H1 (cell line): Measurements from ENCODE around the gene IRAG1. TPM values are rescaled to one million over a fixed set of nuclear protein-coding genes. Genes with fewer than 3 reads are reported as not detected.

Experiments used
- CTCF ChIA-PET: fragments of 300-600 bp; sonication (Branson Sonifier 250); formaldehyde crosslinking; loops from one replicate; lab custom pipeline; 2021; ENCODE audit not compliant: partially characterized antibody; lab: Charles Lee
- POLR2A ChIA-PET: fragments of 300-600 bp; sonication (Branson Sonifier 250); formaldehyde crosslinking; loops from one replicate; lab custom pipeline; 2021; ENCODE audit warnings: inconsistent platforms; ENCODE audit not compliant: partially characterized antibody; lab: Charles Lee
- DNase-seq, 2 experiments: peaks; one replicate each; pipeline versions ENCODE4 v3.0.0 to v3.0.0-alpha.2; 2010 to 2022; ENCODE audit warnings: low spot score in 2 of 2, low read depth in 1 of 2, mixed read lengths in 1 of 2
- FAIRE-seq: peaks from 2 replicates; lab custom pipeline; 2011; peaks lifted over from hg19 to GRCh38; lab: Jason Lieb, UNC
- H2AFZ ChIP-seq: 2 replicates; pipeline ENCODE4 v1.8.1; 2012; ENCODE audit warnings: low read length, inconsistent platforms
- H2AK5ac ChIP-seq: 2 replicates; pipeline ENCODE4 v1.6.1; 2013; ENCODE audit warnings: low read depth, low read length
- H2BK120ac ChIP-seq: replicated peaks from 2 replicates; pipeline ENCODE3; 2013; ENCODE audit warnings: low read depth, low read length, inconsistent platforms
- H2BK12ac ChIP-seq: 2 replicates; pipeline ENCODE4 v1.6.1; 2013; ENCODE audit warnings: low read depth, low read length
- H2BK15ac ChIP-seq: 2 replicates; pipeline ENCODE4 v1.6.1; 2013; ENCODE audit warnings: low read length
- H2BK20ac ChIP-seq: 2 replicates; pipeline ENCODE4 v1.6.1; 2013; ENCODE audit warnings: low read length
- H2BK5ac ChIP-seq: 2 replicates; pipeline ENCODE4 v1.6.1; 2013; ENCODE audit warnings: low read depth, low read length
- H3K14ac ChIP-seq: 2 replicates; pipeline ENCODE4 v1.6.1; 2013; ENCODE audit warnings: inconsistent platforms; ENCODE audit not compliant: insufficient read length
- H3K18ac ChIP-seq: 2 replicates; pipeline ENCODE4 v1.6.1; 2013; ENCODE audit warnings: low read length; ENCODE audit errors: extremely low read depth
- H3K23ac ChIP-seq: 2 replicates; pipeline ENCODE4 v1.6.1; 2013; ENCODE audit warnings: inconsistent platforms; ENCODE audit not compliant: insufficient read length
- H3K23me2 ChIP-seq: 2 replicates; pipeline ENCODE4 v1.6.1; 2013; ENCODE audit warnings: low read depth, low read length
- H3K27ac ChIP-seq: 2 replicates; pipeline ENCODE4 v1.6.1; 2011; ENCODE audit warnings: low read depth, low read length, inconsistent platforms
- H3K27me3 ChIP-seq, 4 experiments: replicated peaks in 1 of 4; 1 replicate in 1 of 4; 2 replicates in 3 of 4; pipeline versions ENCODE4 v1.6.1 to v1.8.1; 2011 to 2013; ENCODE audit warnings: low read length in 3 of 4, mild to moderate bottlenecking in 3 of 4, inconsistent platforms in 2 of 4, mixed read lengths in 2 of 4, moderate library complexity in 1 of 4; ENCODE audit not compliant: control insufficient read depth in 3 of 4, insufficient read depth in 3 of 4; ENCODE audit errors: extremely low read depth in 1 of 4
- H3K36me3 ChIP-seq, 4 experiments: 2 replicates each; pipeline versions ENCODE4 v1.6.1 to v1.8.1; 2011 to 2013; ENCODE audit warnings: mild to moderate bottlenecking in 4 of 4, low read length in 3 of 4, moderate library complexity in 2 of 4, control low read depth in 1 of 4, inconsistent platforms in 1 of 4; ENCODE audit not compliant: insufficient read depth in 4 of 4, control insufficient read depth in 2 of 4
- H3K4ac ChIP-seq: replicated peaks from 2 replicates; pipeline ENCODE3; 2013; ENCODE audit warnings: low read length, low read depth, mixed read lengths, inconsistent platforms; ENCODE audit not compliant: insufficient read length
- H3K4me1 ChIP-seq, 4 experiments: replicated peaks in 1 of 4; 1 replicate in 1 of 4; 2 replicates in 3 of 4; pipeline versions ENCODE4 v1.6.1 to v1.8.1; 2011 to 2013; ENCODE audit warnings: low read length in 3 of 4, inconsistent platforms in 2 of 4, mixed read lengths in 1 of 4; ENCODE audit not compliant: insufficient read depth in 4 of 4, control insufficient read depth in 3 of 4
- H3K4me2 ChIP-seq, 2 experiments: 2 replicates each; pipeline versions ENCODE4 v1.6.1 to v1.8.1; 2011 to 2013; ENCODE audit warnings: low read depth in 2 of 2, low read length in 2 of 2, control low read depth in 1 of 2, inconsistent platforms in 1 of 2, mild to moderate bottlenecking in 1 of 2; ENCODE audit not compliant: insufficient read depth in 1 of 2
- H3K4me3 ChIP-seq, 4 experiments: fragments of 200-600, 300-600 bp in 1 of 4; sonication (generic), shearing (Covaris generic), sonication (Bioruptor Twin) in 1 of 4; 2 replicates each; pipeline versions ENCODE4 v1.5.1 to v1.8.1; 2011 to 2016; ENCODE audit warnings: low read length in 4 of 4, low read depth in 3 of 4, control low read depth in 2 of 4, inconsistent platforms in 2 of 4, mild to moderate bottlenecking in 2 of 4, mixed read lengths in 1 of 4, moderate library complexity in 1 of 4; ENCODE audit not compliant: insufficient read depth in 2 of 4; ENCODE audit errors: extremely low read depth in 1 of 4
- H3K56ac ChIP-seq: replicated peaks from 2 replicates; pipeline ENCODE3; 2013; ENCODE audit warnings: low read depth, mild to moderate bottlenecking, mixed read lengths, low read length, inconsistent platforms; ENCODE audit not compliant: insufficient read length
- H3K79me1 ChIP-seq: 2 replicates; pipeline ENCODE4 v1.6.1; 2013; ENCODE audit warnings: low read depth, low read length, control low read depth
- H3K79me2 ChIP-seq, 2 experiments: 2 replicates each; pipeline versions ENCODE4 v1.6.1 to v1.8.1; 2012 to 2013; ENCODE audit warnings: low read length in 2 of 2, mild to moderate bottlenecking in 2 of 2, inconsistent platforms in 1 of 2; ENCODE audit not compliant: insufficient read depth in 2 of 2, control insufficient read depth in 1 of 2
- H3K9ac ChIP-seq, 4 experiments: replicated peaks in 1 of 4; 1 replicate in 1 of 4; 2 replicates in 3 of 4; pipeline versions ENCODE4 v1.6.1 to v1.8.1; 2011 to 2013; ENCODE audit warnings: low read depth in 3 of 4, low read length in 3 of 4, control low read depth in 2 of 4, mild to moderate bottlenecking in 2 of 4, moderate library complexity in 2 of 4, inconsistent platforms in 1 of 4; ENCODE audit errors: extremely low read depth in 1 of 4
- H3K9me3 ChIP-seq, 2 experiments: 2 replicates each; pipeline versions ENCODE4 v1.6.1 to v1.8.1; 2012 to 2013; ENCODE audit warnings: mild to moderate bottlenecking in 2 of 2, moderate library complexity in 2 of 2, control low read depth in 1 of 2, inconsistent platforms in 1 of 2, low read depth in 1 of 2, low read length in 1 of 2, mixed read lengths in 1 of 2; ENCODE audit not compliant: insufficient read depth in 2 of 2
- H4K20me1 ChIP-seq, 2 experiments: replicated peaks in 1 of 2; 2 replicates each; pipeline versions ENCODE3 to v1.8.1; 2011 to 2013; ENCODE audit warnings: inconsistent platforms in 2 of 2, low read length in 2 of 2, mild to moderate bottlenecking in 1 of 2; ENCODE audit not compliant: insufficient read depth in 2 of 2, control insufficient read depth in 1 of 2
- H4K5ac ChIP-seq: 2 replicates; pipeline ENCODE4 v1.6.1; 2013; ENCODE audit warnings: low read length, low read depth, mixed read lengths, inconsistent platforms; ENCODE audit not compliant: insufficient read length
- H4K8ac ChIP-seq: 2 replicates; pipeline ENCODE4 v1.8.0; 2013; ENCODE audit warnings: mild to moderate bottlenecking, moderate library complexity, low read length, inconsistent platforms; ENCODE audit not compliant: insufficient read depth; ENCODE audit errors: extremely low read depth
- H4K91ac ChIP-seq: replicated peaks from 2 replicates; pipeline ENCODE3; 2013; ENCODE audit warnings: low read length, mixed read lengths, inconsistent platforms; ENCODE audit not compliant: insufficient read length
- CHD1 ChIP-seq: IDR thresholded peaks from 2 replicates; pipeline ENCODE4 v1.6.1; 2012; ENCODE audit warnings: low read depth, low read length, improper control_type of control experiment
- CHD2 ChIP-seq: IDR thresholded peaks from 2 replicates; pipeline ENCODE4 v1.6.1; 2012; ENCODE audit warnings: low read length, improper control_type of control experiment
- EGR1 ChIP-seq: IDR thresholded peaks from 2 replicates; pipeline ENCODE4 v1.6.1; 2011; ENCODE audit warnings: low read depth, low read length, borderline replicate concordance
- EZH2 ChIP-seq: fragments of 200-600 bp; sonication (generic); IDR thresholded peaks from 2 replicates; pipeline ENCODE4 v1.7.1; 2012; ENCODE audit warnings: low read depth, mild to moderate bottlenecking, moderate library complexity, low read length, inconsistent platforms; ENCODE audit not compliant: severe bottlenecking
- KDM4A ChIP-seq: IDR thresholded peaks from one replicate; pipeline ENCODE4 v1.7.1; 2012; ENCODE audit warnings: low read depth, mild to moderate bottlenecking, moderate library complexity, low read length, inconsistent platforms; ENCODE audit not compliant: severe bottlenecking
- POLR2AphosphoS5 ChIP-seq: IDR thresholded peaks from 2 replicates; pipeline ENCODE4 v1.6.1; 2011; ENCODE audit warnings: low read depth, low read length
- POU5F1 ChIP-seq: IDR thresholded peaks from 2 replicates; pipeline ENCODE4 v1.6.1; 2011; ENCODE audit warnings: low read depth, mild to moderate bottlenecking, low read length, moderate library complexity
- SIRT6 ChIP-seq: IDR thresholded peaks from one replicate; pipeline ENCODE4 v1.7.1; 2012; ENCODE audit warnings: low read length, inconsistent platforms
- SIX5 ChIP-seq: IDR thresholded peaks from 2 replicates; pipeline ENCODE4 v1.6.1; 2011; ENCODE audit warnings: mild to moderate bottlenecking, low read depth, low read length
- SUZ12 ChIP-seq: fragments of 200-600 bp; sonication (generic); IDR thresholded peaks from 2 replicates; pipeline ENCODE4 v1.6.1; 2012; ENCODE audit warnings: mild to moderate bottlenecking, inconsistent platforms, low read length, moderate library complexity, mixed read lengths
- TBP ChIP-seq: IDR thresholded peaks from 2 replicates; pipeline ENCODE4 v1.6.1; 2011; ENCODE audit warnings: low read depth, low read length, improper control_type of control experiment
- YY1 ChIP-seq: IDR thresholded peaks from 2 replicates; pipeline ENCODE4 v1.6.1; 2011; ENCODE audit warnings: low read depth, mild to moderate bottlenecking, low read length
- WGBS, 2 experiments: shearing (Covaris generic) in 1 of 2; methylation state at CpG; one replicate each; pipeline versions ENCODE4 v1.1.6 to v1.1.7; 2013 to 2015; ENCODE audit warnings: low lambda C conversion rate in 2 of 2, mixed read lengths in 2 of 2, inconsistent platforms in 1 of 2, low coverage in 1 of 2, missing lambda C conversion rate in 1 of 2; ENCODE audit not compliant: insufficient replicate concordance in 2 of 2, insufficient coverage in 1 of 2, insufficient read length in 1 of 2; ENCODE audit errors: extremely low coverage in 1 of 2, missing lambda C conversion rate in 1 of 2; 5-methylcytosine and 5-hydroxymethylcytosine counted together
- polyA plus RNA-seq, 7 experiments: library from polyadenylated mRNA; depleted of rRNA in 3 of 7; stranded (reverse) in 5 of 7; unstranded in 2 of 7; fragments of >200 nt in 5 of 7; fragments of 200-250 nt in 2 of 7; gene quantifications; 1 replicate in 5 of 7; 2 replicates in 1 of 7; 4 replicates in 1 of 7; pipeline versions ENCODE4 v1.2.1 to v1.2.3, GENCODE V29; 2011 to 2013; ENCODE audit warnings: missing spikeins in 2 of 7, mixed read lengths in 2 of 7
- total RNA-seq: library from RNA; stranded (reverse); fragmentation: NEBNext Ultra II Directional; extraction: Animal tissue kit (Norgen Biotek cat#: 25700); gene quantifications from 2 replicates; pipeline ENCODE4 v1.2.1, GENCODE V29; 2021
- TF ChIP-seq, protein P1 (sequence below): IDR thresholded peaks from 2 replicates; pipeline ENCODE4 v1.6.1; 2012; ENCODE audit warnings: inconsistent platforms

Gene IRAG1
- total and polyA plus RNA-seq, 2 of the 8 experiments (the other 6 are each of a cell fraction or from before 2014, with no cell fraction given), result 1.8 to 2.7 TPM

DNA sequence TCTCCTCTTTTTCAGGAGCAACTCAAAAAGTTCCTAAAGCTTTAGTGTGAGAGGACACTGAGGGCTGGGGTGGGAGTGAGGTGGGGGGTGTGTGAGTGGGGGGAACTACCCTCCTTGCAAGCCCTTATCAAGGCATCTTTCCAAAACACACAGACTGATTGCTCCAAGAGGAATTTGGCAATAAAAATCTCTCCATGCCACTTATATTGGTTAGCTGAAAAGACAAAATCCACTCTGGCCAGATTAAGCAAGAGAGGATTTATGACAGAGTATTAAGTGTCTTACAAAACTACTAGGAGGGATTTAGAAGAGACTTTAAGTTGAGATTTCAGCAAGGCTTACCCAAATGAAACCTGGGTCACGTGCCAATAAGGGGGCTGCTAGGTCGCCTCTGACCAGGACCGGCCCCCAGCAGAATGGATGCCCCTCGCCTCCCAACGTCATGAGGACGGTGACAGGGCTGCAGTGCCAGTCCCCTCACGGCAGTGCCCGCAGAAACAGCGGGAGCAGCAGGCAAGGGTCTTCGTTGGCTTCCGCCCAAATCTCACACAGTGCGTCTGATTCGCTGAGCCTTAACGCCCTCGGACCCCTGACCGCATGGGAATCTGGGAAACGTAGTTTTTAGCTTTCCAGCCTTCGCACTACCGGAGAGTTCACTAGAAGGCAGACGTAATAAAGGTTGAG lies 35.4 kb upstream of the IRAG1 start:
- Histone ChIP-seq H3K14ac (no peak overlapping the region), H4K8ac (no peak overlapping the region; the same call in 1 of the 2 replicates), H2AK5ac (no peak overlapping the region), H2BK15ac (no peak overlapping the region), H3K79me2 (no peaks in the 10 kb centered on the region), H3K9me3 (no peaks in the 10 kb centered on the region), H2BK120ac (no peak overlapping the region), H2BK20ac (no peak overlapping the region), H4K91ac (no peak overlapping the region), H3K27me3 (no peaks in the 10 kb centered on the region), H4K20me1 (no peaks in the 10 kb centered on the region), H3K36me3 (no peaks in the 10 kb centered on the region), H3K4ac (no peak overlapping the region), H2BK12ac (no peak overlapping the region), H3K4me1 (peaks cover 0 to 4% (median 0%) of the 10 kb centered on the region in 4 experiments; a peak in 1 of 7 replicates), H2AFZ (peak overlapping the region; percentile 97), H3K79me1 (no peaks in the 10 kb centered on the region), H3K23me2 (peaks cover 2% of the 10 kb centered on the region), H2BK5ac (no peak overlapping the region; the same call in 1 of the 2 replicates), H3K4me2 (peak overlapping the region; percentile 88 to 95), H3K56ac (no peak overlapping the region), H3K9ac (peak overlapping the region in 3 of 4 experiments; percentile 46 to 79 (median 58); a peak in 5 of 7 replicates), H3K4me3 (peak overlapping the region; percentile 72 to 77 (median 74)), H3K27ac (no peak overlapping the region), H4K5ac (no peak overlapping the region), H3K23ac (no peak overlapping the region), H3K18ac (no peak overlapping the region)
- 6% methylated on average over 20 of the region's 20 CpGs; no CpG with 5 or more reads in 1 of the 2 experiments for WGBS, 2 experiments
- CTCF ChIA-PET, result interaction anchor here (0.6 to 7.7 kb wide), 13 partner anchors 9 to 724 kb away, joined by 3 to 64 read pairs (median 4); no protein-coding TSS in a partner anchor
- FAIRE-seq, result peak; percentile 86
- POLR2A ChIA-PET, result interaction anchor here (0.6 to 1.2 kb wide), 5 partner anchors 10 to 1137 kb away, joined by 3 read pairs; partner anchors contain the start of gene RNF141
- DNase-seq, result peak in 1 of 2 experiments; percentile 74
- TF ChIP-seq POLR2AphosphoS5 (no peak; the same call in 1 of the 2 replicates), CHD2 (0 out of 2 replicates have a peak, but pooled peaks have one; percentile 19), SIRT6 (no peak), TBP (peak; percentile 33; the same call in 1 of the 2 replicates), YY1 (0 out of 2 replicates have a peak, but pooled peaks have one; percentile 11), KDM4A (peak; percentile 84), EGR1 (peak; percentile 20; the same call in 1 of the 2 replicates), CHD1 (no peak), EZH2 (no peak), POU5F1 (no peak), SIX5 (peak; percentile 78), SUZ12 (no peak)
- TF ChIP-seq, protein P1, sequence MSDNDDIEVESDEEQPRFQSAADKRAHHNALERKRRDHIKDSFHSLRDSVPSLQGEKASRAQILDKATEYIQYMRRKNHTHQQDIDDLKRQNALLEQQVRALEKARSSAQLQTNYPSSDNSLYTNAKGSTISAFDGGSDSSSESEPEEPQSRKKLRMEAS, result peak; percentile 78
